Measurements from ENCODE around the gene HIF1A.

DNA sequence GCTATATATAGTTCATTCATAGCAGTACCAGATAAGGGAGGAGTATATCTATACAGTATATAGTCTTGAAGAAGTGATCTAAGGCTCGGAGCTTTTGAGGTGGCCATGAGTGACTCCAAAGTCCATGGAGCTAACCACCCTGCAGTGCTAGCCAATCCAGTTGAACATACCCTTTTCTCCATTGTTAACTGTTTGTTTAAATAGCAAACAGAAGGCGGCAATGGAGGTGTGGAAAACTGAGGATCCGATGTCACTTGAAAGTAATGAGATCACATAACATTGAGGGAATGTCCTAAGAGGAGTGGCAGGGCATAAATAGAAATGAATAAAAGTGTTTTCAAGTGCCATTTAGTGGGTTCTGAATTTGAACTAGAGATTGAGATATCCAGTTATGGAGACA is 54.6 kb downstream of the HIF1A start:
- no peak for TF ChIP-seq SUZ12 (IDR thresholded peaks at IDR 0.05; ENCODE audit: extremely low read depth, insufficient read depth, insufficient read length)
- no peak for TF ChIP-seq YY1 (IDR thresholded peaks at IDR 0.05; ENCODE audit: insufficient read depth, insufficient read length)
- TF ChIP-seq ZNF274 (IDR thresholded peaks at IDR 0.05; ENCODE audit: low read depth, low read length): no peak

Data from NT2/D1 (cell line).